Astrocyte (in vitro differentiated cells and primary cell): Measurements from ENCODE around the gene IL1R1. TPM values are rescaled to one million over a fixed set of nuclear protein-coding genes. Genes with fewer than 3 reads are reported as not detected.
"Not testable (repeated sequence)": the region's sequence is repeated elsewhere in the genome, so short reads cannot be mapped to it uniquely, and the experiment has no call there.

Experiments
- DNase-seq: peaks from one replicate; pipeline ENCODE4 v3.0.0-alpha.2; 2010; ENCODE audit warnings: low read depth
- FAIRE-seq: peaks from 2 replicates; lab custom pipeline; 2011; peaks lifted over from hg19 to GRCh38; lab: Jason Lieb, UNC
- H2AFZ ChIP-seq: 2 replicates; pipeline ENCODE4 v1.6.0; 2012; ENCODE audit warnings: low read depth, low read length, inconsistent platforms
- H3K27ac ChIP-seq: 2 replicates; pipeline ENCODE4 v1.5.1; 2011; ENCODE audit warnings: low read depth, low read length, inconsistent platforms
- H3K27me3 ChIP-seq: 2 replicates; pipeline ENCODE4 v1.6.0; 2011; ENCODE audit warnings: low read length, inconsistent platforms; ENCODE audit not compliant: insufficient read depth
- H3K36me3 ChIP-seq: 2 replicates; pipeline ENCODE4 v1.5.1; 2011; ENCODE audit warnings: low read length, inconsistent platforms; ENCODE audit not compliant: insufficient read depth
- H3K4me1 ChIP-seq: 2 replicates; pipeline ENCODE4 v1.5.1; 2011; ENCODE audit warnings: low read length, inconsistent platforms; ENCODE audit not compliant: insufficient read depth
- H3K4me2 ChIP-seq: 2 replicates; pipeline ENCODE4 v1.6.0; 2012; ENCODE audit warnings: low read length, inconsistent platforms
- H3K4me3 ChIP-seq: 2 replicates; pipeline ENCODE4 v1.5.1; 2011; ENCODE audit warnings: low read depth, mild to moderate bottlenecking, low read length, inconsistent platforms; ENCODE audit not compliant: insufficient read depth
- H3K79me2 ChIP-seq: 2 replicates; pipeline ENCODE4 v1.6.0; 2012; ENCODE audit warnings: mild to moderate bottlenecking, low read length, inconsistent platforms; ENCODE audit not compliant: insufficient read depth
- H3K9ac ChIP-seq: 2 replicates; pipeline ENCODE4 v1.6.0; 2012; ENCODE audit warnings: mild to moderate bottlenecking, low read length, inconsistent platforms
- H3K9me3 ChIP-seq: 2 replicates; pipeline ENCODE4 v1.5.1; 2012; ENCODE audit warnings: low read depth, mild to moderate bottlenecking, low read length, inconsistent platforms; ENCODE audit not compliant: insufficient read depth
- H4K20me1 ChIP-seq: 2 replicates; pipeline ENCODE4 v1.6.0; 2012; ENCODE audit warnings: low read length, inconsistent platforms; ENCODE audit not compliant: insufficient read depth
- H3K27ac Mint-ChIP-seq: one replicate; pipeline ENCODE4 v1.8.0; 2021; ENCODE audit warnings: mild to moderate bottlenecking, mixed read lengths; ENCODE audit not compliant: unreplicated experiment
- H3K27me3 Mint-ChIP-seq: one replicate; pipeline ENCODE4 v1.8.0; 2021; ENCODE audit warnings: low read depth, mixed read lengths; ENCODE audit not compliant: unreplicated experiment
- H3K36me3 Mint-ChIP-seq: one replicate; pipeline ENCODE4 v1.8.0; 2021; ENCODE audit warnings: low read depth, mixed read lengths; ENCODE audit not compliant: unreplicated experiment
- H3K4me1 Mint-ChIP-seq: one replicate; pipeline ENCODE4 v1.8.0; 2021; ENCODE audit warnings: low read depth, mixed read lengths; ENCODE audit not compliant: unreplicated experiment
- H3K4me3 Mint-ChIP-seq: one replicate; pipeline ENCODE4 v1.8.0; 2021; ENCODE audit warnings: mild to moderate bottlenecking, moderate library complexity, mixed read lengths; ENCODE audit not compliant: unreplicated experiment
- H3K9me3 Mint-ChIP-seq: one replicate; pipeline ENCODE4 v1.8.0; 2021; ENCODE audit warnings: mild to moderate bottlenecking, mixed read lengths; ENCODE audit not compliant: unreplicated experiment
- EZH2 ChIP-seq: IDR thresholded peaks from 2 replicates; pipeline ENCODE4 v1.6.1; 2012; ENCODE audit warnings: mild to moderate bottlenecking, low read length, inconsistent platforms; ENCODE audit not compliant: insufficient read depth
- total RNA-seq: library from RNA; stranded (reverse); gene quantifications from 2 replicates; pipeline ENCODE4 v1.2.1, GENCODE V29; 2021
- TF ChIP-seq, protein P1 (sequence below): IDR thresholded peaks from 2 replicates; pipeline ENCODE4 v1.5.1; 2011; ENCODE audit warnings: low read depth, mild to moderate bottlenecking, inconsistent platforms, low read length, moderate library complexity; ENCODE audit not compliant: insufficient read depth

Gene IL1R1
- total RNA-seq, 1 donor from 2014 or later, result 7.5 TPM

DNA sequence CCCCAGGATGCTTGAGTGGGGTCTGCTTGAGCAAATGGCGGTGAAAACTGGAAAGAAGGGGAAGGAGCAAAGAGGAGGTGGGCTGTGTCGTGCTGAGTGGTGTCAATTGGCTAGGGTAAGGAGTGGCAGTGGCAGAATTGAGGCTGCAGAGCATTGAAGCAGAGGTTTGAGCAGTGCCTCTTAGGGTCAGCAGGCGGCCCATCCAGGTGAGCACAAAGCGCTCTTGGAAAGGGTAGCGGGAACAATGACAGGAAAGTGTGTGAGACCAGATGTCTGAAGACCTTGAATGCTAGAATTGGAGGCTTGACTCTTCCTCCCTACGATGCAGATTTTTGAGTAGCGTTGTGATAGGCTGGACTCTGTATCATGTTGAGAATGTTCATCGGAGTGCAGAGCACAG, 39.3 kb upstream of the IL1R1 start:
- H3K4me3 ChIP-seq, result no peak overlapping the region
- peaks cover 30% of the 10 kb centered on the region for H3K4me1 Mint-ChIP-seq
- no peaks in the 10 kb centered on the region for H3K79me2 ChIP-seq
- no peaks in the 10 kb centered on the region for H4K20me1 ChIP-seq
- no peak overlapping the region for H3K4me2 ChIP-seq
- H3K36me3 Mint-ChIP-seq, result no peaks in the 10 kb centered on the region
- H2AFZ ChIP-seq, result no peak overlapping the region
- H3K27ac ChIP-seq, result no peak overlapping the region
- TF ChIP-seq, protein P1, sequence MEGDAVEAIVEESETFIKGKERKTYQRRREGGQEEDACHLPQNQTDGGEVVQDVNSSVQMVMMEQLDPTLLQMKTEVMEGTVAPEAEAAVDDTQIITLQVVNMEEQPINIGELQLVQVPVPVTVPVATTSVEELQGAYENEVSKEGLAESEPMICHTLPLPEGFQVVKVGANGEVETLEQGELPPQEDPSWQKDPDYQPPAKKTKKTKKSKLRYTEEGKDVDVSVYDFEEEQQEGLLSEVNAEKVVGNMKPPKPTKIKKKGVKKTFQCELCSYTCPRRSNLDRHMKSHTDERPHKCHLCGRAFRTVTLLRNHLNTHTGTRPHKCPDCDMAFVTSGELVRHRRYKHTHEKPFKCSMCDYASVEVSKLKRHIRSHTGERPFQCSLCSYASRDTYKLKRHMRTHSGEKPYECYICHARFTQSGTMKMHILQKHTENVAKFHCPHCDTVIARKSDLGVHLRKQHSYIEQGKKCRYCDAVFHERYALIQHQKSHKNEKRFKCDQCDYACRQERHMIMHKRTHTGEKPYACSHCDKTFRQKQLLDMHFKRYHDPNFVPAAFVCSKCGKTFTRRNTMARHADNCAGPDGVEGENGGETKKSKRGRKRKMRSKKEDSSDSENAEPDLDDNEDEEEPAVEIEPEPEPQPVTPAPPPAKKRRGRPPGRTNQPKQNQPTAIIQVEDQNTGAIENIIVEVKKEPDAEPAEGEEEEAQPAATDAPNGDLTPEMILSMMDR, result no peak
- no peak for TF ChIP-seq EZH2
- no peaks in the 10 kb centered on the region for H3K27me3 Mint-ChIP-seq
- H3K4me1 ChIP-seq, result peaks cover 19% of the 10 kb centered on the region
- H3K36me3 ChIP-seq, result no peaks in the 10 kb centered on the region
- no peak overlapping the region for H3K9ac ChIP-seq
- peaks cover 5% of the 10 kb centered on the region for H3K9me3 Mint-ChIP-seq
- no peaks in the 10 kb centered on the region for H3K27me3 ChIP-seq
- H3K27ac Mint-ChIP-seq, result no peak overlapping the region
- no peaks in the 10 kb centered on the region for H3K9me3 ChIP-seq
- no peak overlapping the region for H3K4me3 Mint-ChIP-seq
- DNase-seq (no peak), FAIRE-seq (no peak)

DNA sequence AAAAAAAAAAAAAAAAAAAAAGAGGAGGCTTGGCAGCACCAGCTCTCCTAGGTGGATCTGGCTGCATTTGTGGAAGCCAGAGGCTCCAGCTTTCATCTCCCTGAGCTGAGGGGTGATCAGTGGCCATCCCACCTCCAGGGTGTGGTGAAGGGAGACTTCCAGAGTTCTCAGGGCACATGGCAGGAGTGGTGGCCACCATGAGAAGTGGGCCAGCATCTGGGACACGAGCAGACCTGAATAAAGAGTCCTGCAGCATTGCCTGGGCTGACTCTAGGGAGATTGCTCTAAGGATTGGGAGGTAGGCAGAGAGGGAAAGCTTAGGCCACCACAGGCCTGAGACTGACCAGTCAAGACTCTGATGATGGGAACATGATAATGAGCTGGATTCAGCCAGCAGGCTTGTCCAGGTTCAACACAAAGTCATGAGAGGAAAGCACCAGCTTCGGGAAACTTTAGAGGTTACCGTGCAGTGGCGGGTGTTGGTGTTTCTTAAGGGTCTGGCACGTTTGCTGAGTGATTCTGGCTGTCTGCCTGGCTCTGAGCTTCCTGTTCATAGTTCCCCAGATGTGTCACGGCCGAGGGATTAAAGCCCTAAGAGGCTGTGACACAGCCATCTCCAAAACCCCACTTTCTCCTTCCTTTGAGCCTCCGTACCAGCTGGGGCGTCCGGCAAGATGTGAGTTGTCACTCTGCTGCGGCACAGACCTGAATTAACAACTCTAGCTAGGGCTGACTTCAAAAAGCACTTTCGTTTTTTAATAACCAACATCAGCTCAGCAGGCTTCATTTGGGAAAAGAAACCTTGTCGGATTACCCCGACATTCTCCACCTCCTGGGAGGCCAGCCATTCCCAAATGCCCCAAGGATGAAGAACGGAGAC, 38.3 kb upstream of the IL1R1 start:
- no peaks in the 10 kb centered on the region for H3K36me3 ChIP-seq
- H3K4me2 ChIP-seq, result peak overlapping the region; percentile 79
- H3K4me1 ChIP-seq, result peaks cover 19% of the 10 kb centered on the region
- Mint-ChIP-seq H3K27ac (no peak overlapping the region), H3K4me3 (no peak overlapping the region), H3K27me3 (no peaks in the 10 kb centered on the region), H3K36me3 (no peaks in the 10 kb centered on the region), H3K9me3 (peaks cover 5% of the 10 kb centered on the region), H3K4me1 (peaks cover 32% of the 10 kb centered on the region)
- H3K4me3 ChIP-seq, result peak overlapping the region; percentile 30
- H3K9me3 ChIP-seq, result no peaks in the 10 kb centered on the region
- peak overlapping the region; percentile 59 for H3K27ac ChIP-seq
- no peaks in the 10 kb centered on the region for H3K79me2 ChIP-seq
- DNase-seq (peak; percentile 91), FAIRE-seq (no peak)
- H3K27me3 ChIP-seq, result no peaks in the 10 kb centered on the region
- H4K20me1 ChIP-seq, result no peaks in the 10 kb centered on the region
- H2AFZ ChIP-seq, result peak overlapping the region; percentile 55
- TF ChIP-seq, protein P1, result no peak
- no peak for TF ChIP-seq EZH2
- peak overlapping the region; percentile 71 for H3K9ac ChIP-seq

DNA sequence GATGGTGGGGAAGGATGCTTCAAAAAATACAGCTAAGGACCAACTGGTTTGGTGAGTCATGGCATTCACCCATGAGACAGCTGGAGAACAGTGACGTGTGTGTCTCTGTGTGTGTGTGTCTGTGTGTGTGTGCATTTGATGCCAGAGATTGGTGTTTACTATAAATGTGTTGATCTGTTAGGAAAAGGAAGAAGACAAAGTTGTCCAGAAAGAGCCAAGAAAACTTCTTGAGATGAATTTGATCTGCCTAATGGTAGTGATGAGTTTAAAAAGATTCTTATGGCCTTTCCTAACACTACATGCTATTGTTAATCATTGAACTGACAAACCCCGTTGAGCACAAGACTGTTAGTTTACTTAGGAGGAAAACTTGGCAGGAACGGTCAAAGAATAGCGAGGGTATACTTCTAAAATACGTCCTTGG, 36.4 kb upstream of the IL1R1 start:
- no peaks in the 10 kb centered on the region for H3K9me3 ChIP-seq
- H3K4me2 ChIP-seq, result no peak overlapping the region
- H3K9ac ChIP-seq, result no peak overlapping the region
- no peaks in the 10 kb centered on the region for H3K36me3 ChIP-seq
- no peak for TF ChIP-seq EZH2
- TF ChIP-seq, protein P1, result no peak
- FAIRE-seq (no peak), DNase-seq (peak; percentile 84)
- no peak overlapping the region for H2AFZ ChIP-seq
- H3K27me3 ChIP-seq, result no peaks in the 10 kb centered on the region
- H3K9me3 Mint-ChIP-seq, result no peaks in the 10 kb centered on the region
- H3K4me3 ChIP-seq, result no peak overlapping the region
- peaks cover 19% of the 10 kb centered on the region for H3K4me1 ChIP-seq
- no peaks in the 10 kb centered on the region for H3K36me3 Mint-ChIP-seq
- H4K20me1 ChIP-seq, result no peaks in the 10 kb centered on the region
- H3K79me2 ChIP-seq, result no peaks in the 10 kb centered on the region
- H3K27ac Mint-ChIP-seq, result no peak overlapping the region
- H3K27me3 Mint-ChIP-seq, result no peaks in the 10 kb centered on the region
- peaks cover 19% of the 10 kb centered on the region for H3K4me1 Mint-ChIP-seq
- no peak overlapping the region for H3K4me3 Mint-ChIP-seq
- H3K27ac ChIP-seq, result no peak overlapping the region

DNA sequence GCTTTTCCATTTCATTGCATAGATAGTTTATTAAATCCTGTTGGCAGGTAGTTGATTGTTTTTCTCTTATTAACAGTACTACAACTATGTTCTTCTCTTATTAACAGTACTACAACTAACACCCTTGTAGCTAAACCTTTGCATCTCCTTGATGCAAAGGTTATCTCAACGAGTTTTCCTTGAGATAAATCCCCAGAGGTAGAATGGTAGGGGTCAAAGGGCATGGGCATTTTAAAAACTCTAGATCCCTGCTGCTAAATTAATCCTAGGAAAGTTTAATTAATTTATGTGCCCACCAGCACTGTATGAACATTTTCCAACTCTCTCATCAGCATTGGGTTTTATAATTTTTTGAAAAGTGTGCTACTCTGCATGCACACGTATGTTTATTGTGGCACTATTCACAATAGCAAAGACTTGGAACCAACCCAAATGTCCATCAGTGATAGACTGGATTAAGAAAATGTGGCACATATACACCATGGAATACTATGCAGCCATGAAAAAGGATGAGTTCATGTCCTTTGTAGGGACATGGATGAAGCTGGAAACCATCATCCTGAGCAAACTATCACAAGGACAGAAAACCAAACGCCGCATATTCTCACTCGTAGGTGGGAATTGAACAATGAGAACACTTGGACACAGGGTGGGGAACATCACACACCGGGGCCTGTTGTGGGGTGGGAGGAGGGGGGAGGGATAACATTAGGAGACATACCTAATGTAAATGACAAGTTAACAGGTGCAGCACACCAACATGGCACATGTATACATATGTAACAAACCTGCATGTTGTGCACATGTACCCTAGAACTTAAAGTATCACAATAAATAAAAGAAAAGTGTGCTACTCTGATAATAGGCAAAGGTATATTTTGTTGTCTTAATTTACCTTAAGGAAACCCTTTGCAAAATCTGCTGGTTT, 35.5 kb upstream of the IL1R1 start:
- not testable (repeated sequence) for H3K36me3 Mint-ChIP-seq, H3K79me2 ChIP-seq, H3K27ac ChIP-seq, H3K36me3 ChIP-seq, H3K4me3 Mint-ChIP-seq, DNase-seq, FAIRE-seq, H3K4me2 ChIP-seq, H3K4me3 ChIP-seq, H3K27ac Mint-ChIP-seq, H3K9me3 Mint-ChIP-seq, H3K27me3 ChIP-seq, H2AFZ ChIP-seq, H3K9me3 ChIP-seq, H3K27me3 Mint-ChIP-seq, H3K9ac ChIP-seq, H4K20me1 ChIP-seq
- peaks cover 18% of the 10 kb centered on the region for H3K4me1 Mint-ChIP-seq
- H3K4me1 ChIP-seq, result peaks cover 19% of the 10 kb centered on the region
